Parathyroid adenoma (tissue), 2 donors: ENCODE measurements around the gene ASIC3.

ENCODE experiments used
- H2AFZ ChIP-seq: fragments of 300-600 bp; sonication (generic); one replicate; pipeline ENCODE4 v1.7.0; 2017; ENCODE audit warnings: antibody characterized with exemption, mild to moderate bottlenecking
- H3K27ac ChIP-seq: fragments of 300-600 bp; sonication (generic); one replicate; pipeline ENCODE4 v1.7.0; 2017
- H3K27me3 ChIP-seq: fragments of 300-600 bp; sonication (generic); one replicate; pipeline ENCODE4 v1.7.0; 2017; ENCODE audit warnings: low read length; ENCODE audit not compliant: control insufficient read depth, insufficient read depth
- H3K36me3 ChIP-seq: fragments of 300-600 bp; sonication (generic); one replicate; pipeline ENCODE4 v1.7.0; 2017; ENCODE audit warnings: low read length; ENCODE audit not compliant: control insufficient read depth, insufficient read depth
- H3K4me1 ChIP-seq: fragments of 300-600 bp; sonication (generic); one replicate; pipeline ENCODE4 v1.7.0; 2017; ENCODE audit warnings: control low read depth
- H3K4me2 ChIP-seq: fragments of 300-600 bp; sonication (generic); one replicate; pipeline ENCODE4 v1.7.0; 2017; ENCODE audit warnings: low read length
- H3K4me3 ChIP-seq: fragments of 300-600 bp; sonication (generic); one replicate; pipeline ENCODE4 v1.7.0; 2017; ENCODE audit warnings: low read depth, low read length
- H3K79me2 ChIP-seq: fragments of 300-600 bp; sonication (generic); one replicate; pipeline ENCODE4 v1.7.0; 2017; ENCODE audit warnings: control low read depth
- H3K9ac ChIP-seq: fragments of 300-600 bp; sonication (generic); one replicate; pipeline ENCODE4 v1.7.0; 2017; ENCODE audit warnings: mild to moderate bottlenecking
- H3K9me3 ChIP-seq: fragments of 300-600 bp; sonication (generic); one replicate; pipeline ENCODE4 v1.7.0; 2017; ENCODE audit warnings: low read length; ENCODE audit not compliant: control insufficient read depth
- CTCF ChIP-seq: fragments of 300-600 bp; sonication (generic); IDR thresholded peaks from one replicate; pipeline ENCODE4 v1.7.0; 2017; ENCODE audit warnings: antibody characterized with exemption, mild to moderate bottlenecking
- donor health status: primary hyperparathyroidism.

ASIC3 gene

GRCh38 chr7:151100921-151101320, 52.6 kb downstream of the ASIC3 start:
- no peak overlapping the region for H3K9ac ChIP-seq
- no peak overlapping the region for H3K4me3 ChIP-seq
- TF ChIP-seq CTCF = no peak
- H3K4me2 ChIP-seq = no peak overlapping the region
- H3K4me1 ChIP-seq = no peaks in the 10 kb centered on the region
- H2AFZ ChIP-seq = no peak overlapping the region
- H3K79me2 ChIP-seq = peaks cover 71% of the 10 kb centered on the region
- no peak overlapping the region for H3K27ac ChIP-seq
- no peaks in the 10 kb centered on the region for H3K9me3 ChIP-seq
- H3K36me3 ChIP-seq = no peaks in the 10 kb centered on the region
- no peaks in the 10 kb centered on the region for H3K27me3 ChIP-seq

GRCh38 chr7:151101621-151102396, 53.5 kb downstream of the ASIC3 start:
- Histone ChIP-seq H3K36me3 (no peaks in the 10 kb centered on the region), H3K27ac (no peak overlapping the region), H3K79me2 (peaks cover 68% of the 10 kb centered on the region), H3K4me1 (no peaks in the 10 kb centered on the region), H3K4me2 (no peak overlapping the region), H3K27me3 (no peaks in the 10 kb centered on the region), H2AFZ (no peak overlapping the region), H3K4me3 (no peak overlapping the region), H3K9ac (no peak overlapping the region), H3K9me3 (no peaks in the 10 kb centered on the region)
- no peak for TF ChIP-seq CTCF
